HG03575 (cell line): ENCODE data around the gene PTGIS.

Experiments
- ATAC-seq: cut with Tn5 transposase; IDR thresholded peaks from one replicate; pipeline ENCODE4 v1.9.1; 2021; ENCODE audit not compliant: unreplicated experiment, insufficient number of reproducible peaks, low FRiP score; ENCODE audit errors: extremely low read depth

PTGIS gene

DNA sequence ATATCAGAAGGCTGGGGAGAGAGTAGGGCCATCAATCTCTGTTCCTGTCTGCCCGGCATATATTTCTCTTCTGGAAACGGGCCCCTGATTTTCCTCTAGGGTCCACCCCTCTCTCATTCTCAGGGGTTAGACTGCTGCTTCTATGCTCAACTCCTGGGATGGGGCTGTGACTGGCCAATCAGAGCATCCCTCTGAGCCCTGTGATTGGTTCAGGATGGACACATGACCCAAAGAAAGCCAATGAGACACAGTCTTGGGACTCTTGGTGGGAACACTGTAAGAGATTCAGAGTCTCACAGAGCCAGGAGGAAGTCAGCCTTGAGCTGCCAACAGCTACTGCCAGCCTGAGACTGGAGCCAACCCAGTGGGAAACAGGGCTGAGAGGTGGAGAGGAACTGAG, 54.4 kb downstream of the PTGIS start:
- no peak for ATAC-seq

DNA sequence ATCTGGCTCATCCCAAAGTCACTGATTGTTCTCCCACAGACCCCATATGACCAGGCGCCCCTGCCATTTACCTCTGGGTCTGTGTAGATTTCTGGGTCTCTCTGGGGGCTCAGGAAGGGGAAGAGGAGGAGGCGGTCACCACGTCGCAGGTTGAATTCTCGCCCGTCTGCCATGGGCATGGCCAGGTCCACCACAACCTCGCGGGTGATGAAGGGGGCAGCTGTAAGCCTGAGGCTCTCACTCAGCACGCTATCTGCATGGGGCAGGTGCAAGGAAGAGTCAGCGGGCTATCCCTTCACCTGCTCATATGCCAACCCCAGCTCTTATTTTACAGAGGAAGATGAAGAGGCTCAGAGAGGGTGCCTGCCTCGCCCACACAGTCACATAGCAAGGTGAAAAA, 54.9 kb downstream of the PTGIS start:
- no peak for ATAC-seq

DNA sequence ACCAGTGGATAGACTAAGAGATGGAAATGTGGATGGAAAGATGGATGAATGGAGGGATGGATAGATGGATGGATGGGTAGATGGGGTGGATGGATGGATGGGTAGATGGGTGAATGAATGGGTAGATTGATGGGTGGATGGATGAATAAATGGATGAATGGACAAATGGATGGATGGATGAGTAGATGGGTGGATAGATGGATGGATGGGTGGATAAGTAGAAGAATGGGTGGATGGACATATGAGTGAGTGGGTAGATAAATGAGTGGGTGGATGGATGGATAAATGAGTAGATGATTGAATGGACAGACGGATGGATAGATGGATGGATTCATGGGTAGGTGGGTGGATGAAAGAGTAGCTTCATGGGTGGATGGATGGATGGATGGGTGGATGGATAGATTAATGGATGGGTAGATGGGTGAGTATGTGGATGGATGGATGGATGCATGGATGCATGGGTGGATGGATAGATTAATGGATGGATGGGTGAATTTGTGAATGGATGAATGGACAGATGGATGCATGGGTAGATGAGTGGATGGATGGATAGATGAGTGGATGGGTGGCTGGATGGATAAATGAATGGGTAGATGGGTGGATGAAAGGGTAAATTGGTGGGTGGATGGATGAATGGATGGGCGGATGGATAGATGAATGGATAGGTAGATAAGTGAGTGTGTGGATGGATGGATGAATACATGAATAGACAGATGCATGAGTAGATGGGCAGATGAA, 56.0 kb downstream of the PTGIS start:
- ATAC-seq: no peak

- no peak for ATAC-seq
These were observed 57.3 kb downstream of the PTGIS start for GRCh38 chr20:49510562-49511122.

DNA sequence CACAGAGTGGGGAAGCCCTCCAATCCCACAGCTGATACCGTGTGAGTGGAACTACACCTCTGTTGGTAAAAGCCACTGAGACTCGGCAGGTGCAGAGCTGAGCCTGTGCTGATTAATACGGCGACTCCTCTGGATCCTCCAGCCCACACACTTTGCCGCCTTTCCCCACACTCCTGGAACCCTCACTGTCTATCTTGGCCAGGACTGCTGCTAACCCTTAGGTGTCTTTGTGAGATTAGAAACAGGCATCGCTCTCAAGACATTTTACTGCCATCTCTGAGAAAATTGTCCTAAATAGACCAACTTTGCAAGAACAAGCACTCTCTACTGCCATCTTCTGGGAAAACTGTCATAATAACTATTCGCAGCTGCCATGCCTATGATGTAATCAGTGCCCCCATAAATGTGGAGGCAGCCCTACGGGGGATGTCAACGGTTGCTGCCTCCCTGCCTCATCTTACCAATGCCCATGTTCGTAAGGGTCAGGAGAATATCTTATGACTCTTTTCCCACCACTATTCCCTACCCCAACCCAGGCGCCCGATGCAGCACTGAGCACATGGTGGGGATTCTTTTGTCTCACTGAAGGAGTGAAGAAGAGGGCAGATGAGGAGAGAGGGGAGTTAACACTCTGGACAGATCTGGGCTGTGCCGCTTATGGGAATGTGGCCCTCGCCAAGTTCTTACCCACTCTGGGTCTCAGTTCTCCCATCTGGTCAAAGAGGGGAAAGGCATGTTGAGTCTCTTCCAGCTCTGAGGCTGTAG, 59.3 kb downstream of the PTGIS start:
- ATAC-seq: no peak

GRCh38 chr20:49507741-49508434, 60.0 kb downstream of the PTGIS start:
- ATAC-seq: no peak

DNA sequence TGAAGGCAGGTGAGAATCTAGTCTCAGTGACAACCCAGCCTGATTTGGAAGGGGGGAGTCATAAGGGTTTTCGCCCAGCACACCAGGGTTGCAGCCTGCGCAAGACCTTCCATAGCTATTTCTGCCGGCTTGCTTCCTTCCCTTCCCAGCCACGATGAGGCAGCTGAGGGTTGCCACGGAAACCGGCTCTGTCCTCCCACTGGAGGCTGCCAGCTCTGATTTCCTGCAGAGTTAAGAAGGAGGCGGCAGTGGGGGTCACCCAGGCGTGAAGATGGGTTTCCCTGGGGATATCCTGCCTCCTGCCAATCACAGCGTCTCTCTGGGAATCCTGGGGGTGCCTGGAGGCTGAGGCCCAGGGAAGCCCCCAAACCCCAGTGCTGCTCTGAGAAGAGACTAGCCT, 62.4 kb downstream of the PTGIS start:
- ATAC-seq: no peak

GRCh38 chr20:49503176-49503575, 64.8 kb downstream of the PTGIS start:
- no peak for ATAC-seq

GRCh38 chr20:49501917-49502316, 66.0 kb downstream of the PTGIS start:
- no peak for ATAC-seq

DNA sequence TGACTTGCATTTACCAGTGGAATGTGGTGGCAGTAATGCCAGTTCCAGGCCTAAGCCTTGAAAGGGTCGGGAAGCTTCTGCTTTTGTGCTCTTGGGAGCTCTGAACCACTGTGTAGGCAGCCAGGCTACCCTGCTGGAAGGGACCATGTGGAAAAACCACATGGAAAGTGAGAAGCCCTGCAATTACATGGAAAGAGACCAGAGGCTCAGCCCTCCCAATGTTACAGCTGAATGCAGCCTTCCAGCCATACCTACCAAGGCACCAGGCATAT, 70.6 kb downstream of the PTGIS start:
- no peak for ATAC-seq

GRCh38 chr20:49496553-49497397, 71.2 kb downstream of the PTGIS start:
- no peak for ATAC-seq

DNA sequence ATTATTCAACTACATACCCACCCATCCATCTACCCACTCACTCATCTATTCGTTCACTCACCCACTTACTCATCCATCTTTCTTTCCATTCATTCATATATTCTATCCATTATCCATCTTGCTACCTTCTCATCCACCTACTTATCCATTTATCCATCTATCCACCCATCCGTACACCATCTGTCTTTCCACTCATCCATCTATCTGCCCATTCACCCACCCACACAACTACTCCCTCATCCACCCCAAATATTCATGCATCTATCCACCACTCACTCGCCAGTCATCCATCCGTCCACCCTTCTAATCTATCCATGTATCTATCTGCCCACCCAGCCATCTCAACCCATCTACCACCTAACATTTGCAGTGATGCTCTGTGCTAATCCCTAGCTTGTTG, 71.9 kb downstream of the PTGIS start:
- no peak for ATAC-seq

DNA sequence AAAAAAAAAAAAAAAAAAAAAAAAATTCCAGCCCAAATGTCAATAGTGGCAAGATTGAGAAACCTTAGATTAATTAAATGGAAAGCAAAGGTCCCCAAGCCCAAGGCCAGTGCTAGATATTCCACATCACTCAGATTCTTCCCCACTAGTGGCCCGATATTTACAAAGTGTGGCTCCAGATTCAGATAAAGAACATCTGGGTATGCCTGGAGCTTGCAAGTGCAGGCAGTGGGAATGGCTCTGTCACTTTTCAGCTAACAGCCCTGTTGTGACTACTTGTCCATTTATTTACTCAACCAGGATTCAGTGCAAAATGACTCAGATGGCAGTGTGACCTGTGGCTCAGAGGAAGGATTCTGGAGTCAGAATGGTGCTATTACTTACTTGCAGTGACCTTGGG, 77.2 kb downstream of the PTGIS start:
- no peak for ATAC-seq

GRCh38 chr20:49489688-49490087, 78.2 kb downstream of the PTGIS start:
- ATAC-seq: no peak

- ATAC-seq: no peak
These were observed 81.9 kb downstream of the PTGIS start for GRCh38 chr20:49486064-49486463.

- no peak for ATAC-seq
These were observed 82.4 kb downstream of the PTGIS start for GRCh38 chr20:49485563-49485962.

GRCh38 chr20:49484180-49485140, 83.5 kb downstream of the PTGIS start:
- no peak for ATAC-seq

DNA sequence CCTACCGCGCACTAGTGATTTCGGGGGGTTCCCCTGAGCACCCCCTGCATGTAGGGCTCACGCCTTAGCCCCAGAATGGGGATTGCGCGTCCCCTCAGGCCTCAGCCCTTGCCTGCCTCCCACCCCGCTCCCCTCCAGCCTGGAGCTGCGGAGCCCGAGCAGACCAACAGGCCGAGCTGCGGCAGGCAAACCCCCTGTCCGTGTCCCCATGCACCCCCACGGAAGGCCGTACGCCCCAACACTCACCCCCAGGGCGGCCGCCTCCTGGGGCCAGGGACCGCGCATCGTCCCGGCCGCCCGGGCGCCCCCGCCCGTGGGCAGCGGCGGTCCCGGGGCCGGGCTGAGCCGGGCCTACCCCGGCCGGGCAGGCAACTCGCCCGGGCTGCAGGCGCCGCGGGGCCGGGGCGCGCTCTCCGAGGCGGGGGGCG, 84.2 kb downstream of the PTGIS start:
- ATAC-seq: no peak
